ENCODE results near the gene GPATCH8. TPM values are rescaled to one million over a fixed set of nuclear protein-coding genes. Genes with fewer than 3 reads are reported as not detected.
"Not testable (repeated sequence)": the region's sequence is repeated elsewhere in the genome, so short reads cannot be mapped to it uniquely, and the experiment has no call there.

GPATCH8 gene
- total RNA-seq, 1 experiment from 2014 or later, result 51.5 TPM

GRCh38 chr17:44539673-44540072 lies 36.5 kb upstream of the GPATCH8 start:
- DNase-seq, result peak; percentile 99
- no peak overlapping the region for H3K56ac ChIP-seq (ENCODE audit: insufficient read length, low read depth, low read length)
- no peak overlapping the region for H2BK15ac ChIP-seq (ENCODE audit: low read depth, low read length)
- Mint-ChIP-seq H3K9me3 (peaks cover 2 to 12% of the 10 kb centered on the region in 2 experiments; a peak in 4 of 5 replicates), H3K36me3 (ENCODE audit: insufficient read depth in 1 of 3, low read depth in 3 of 3) (peaks cover 2 to 9% (median 2%) of the 10 kb centered on the region in 3 experiments; a peak in 5 of 7 replicates), H3K4me1 (peaks cover 66 to 75% of the 10 kb centered on the region in 2 experiments), H3K27me3 (ENCODE audit: low read depth) (peaks cover 92% of the 10 kb centered on the region), H3K27ac (peak overlapping the region in 2 of 3 experiments; percentile 20 to 89; a peak in 2 of 7 replicates), H3K4me3 (peak overlapping the region in 1 of 2 experiments; percentile 65; a peak in 3 of 5 replicates)
- H3T11ph ChIP-seq (ENCODE audit: low read length), result no peak overlapping the region
- H4K91ac ChIP-seq (ENCODE audit: insufficient read length, low read depth, low read length), result no peak overlapping the region
- TF ChIP-seq, protein P1, sequence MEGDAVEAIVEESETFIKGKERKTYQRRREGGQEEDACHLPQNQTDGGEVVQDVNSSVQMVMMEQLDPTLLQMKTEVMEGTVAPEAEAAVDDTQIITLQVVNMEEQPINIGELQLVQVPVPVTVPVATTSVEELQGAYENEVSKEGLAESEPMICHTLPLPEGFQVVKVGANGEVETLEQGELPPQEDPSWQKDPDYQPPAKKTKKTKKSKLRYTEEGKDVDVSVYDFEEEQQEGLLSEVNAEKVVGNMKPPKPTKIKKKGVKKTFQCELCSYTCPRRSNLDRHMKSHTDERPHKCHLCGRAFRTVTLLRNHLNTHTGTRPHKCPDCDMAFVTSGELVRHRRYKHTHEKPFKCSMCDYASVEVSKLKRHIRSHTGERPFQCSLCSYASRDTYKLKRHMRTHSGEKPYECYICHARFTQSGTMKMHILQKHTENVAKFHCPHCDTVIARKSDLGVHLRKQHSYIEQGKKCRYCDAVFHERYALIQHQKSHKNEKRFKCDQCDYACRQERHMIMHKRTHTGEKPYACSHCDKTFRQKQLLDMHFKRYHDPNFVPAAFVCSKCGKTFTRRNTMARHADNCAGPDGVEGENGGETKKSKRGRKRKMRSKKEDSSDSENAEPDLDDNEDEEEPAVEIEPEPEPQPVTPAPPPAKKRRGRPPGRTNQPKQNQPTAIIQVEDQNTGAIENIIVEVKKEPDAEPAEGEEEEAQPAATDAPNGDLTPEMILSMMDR (conservative IDR thresholded peaks at IDR 0.05), result no peak
- H2BK5ac ChIP-seq (ENCODE audit: insufficient read length, low read length), result no peak overlapping the region
- no peaks in the 10 kb centered on the region for H3K79me1 ChIP-seq (ENCODE audit: insufficient read depth, low read depth, low read length, poor library complexity, severe bottlenecking)
- H2AK5ac ChIP-seq (ENCODE audit: insufficient read length, low read length), result no peak overlapping the region
- H3K4me1 ChIP-seq (ENCODE audit: insufficient read depth, low read length), result peaks cover 16% of the 10 kb centered on the region
- no peak overlapping the region for H2BK120ac ChIP-seq (ENCODE audit: low read depth, low read length, poor library complexity, severe bottlenecking)
- H3K23ac ChIP-seq (ENCODE audit: insufficient read length, low read depth, low read length), result no peak overlapping the region
- H4K5ac ChIP-seq (ENCODE audit: insufficient read length, low read depth, low read length), result no peak overlapping the region
- no peaks in the 10 kb centered on the region for H3K79me2 ChIP-seq (ENCODE audit: insufficient read depth, low read length)
- no peak overlapping the region for H2BK12ac ChIP-seq (ENCODE audit: insufficient read length, low read depth, low read length)
- H3K27me3 ChIP-seq (ENCODE audit: insufficient read depth, low read length), result peaks cover 46% of the 10 kb centered on the region
- no peak overlapping the region for H3K9ac ChIP-seq (ENCODE audit: extremely low read depth, insufficient read length, low read length)
- WGBS (ENCODE audit: extremely low coverage, insufficient read length, low lambda C conversion rate), result no CpG with 5 or more reads among the region's 15 CpGs
- H3K27ac ChIP-seq (ENCODE audit: insufficient read length, low read depth, low read length), result no peak overlapping the region
- no peaks in the 10 kb centered on the region for H3K9me3 ChIP-seq (ENCODE audit: control insufficient read depth, low read depth, low read length)
- no peak overlapping the region; the same call in 1 of the 2 replicates for H3K14ac ChIP-seq (ENCODE audit: insufficient read depth, low read length)
- H2AFZ ChIP-seq (ENCODE audit: low read length), result no peak overlapping the region
- H3K18ac ChIP-seq (ENCODE audit: insufficient read length, low read depth, low read length), result no peak overlapping the region
- H3K23me2 ChIP-seq (ENCODE audit: insufficient read length, low read depth, low read length, poor library complexity, severe bottlenecking), result peaks cover 12% of the 10 kb centered on the region
- H3K4ac ChIP-seq (ENCODE audit: low read depth, low read length), result no peak overlapping the region
- no peak overlapping the region for H4K8ac ChIP-seq (replicated peaks; ENCODE audit: insufficient read length, low read depth, low read length)
- H3K4me2 ChIP-seq (ENCODE audit: insufficient read depth, insufficient read length, low read length), result peak overlapping the region; percentile 20
- H4K20me1 ChIP-seq (ENCODE audit: control insufficient read depth, insufficient read depth, insufficient read length), result no peaks in the 10 kb centered on the region
- no peak overlapping the region for H2BK20ac ChIP-seq (ENCODE audit: low read depth, low read length, poor library complexity, severe bottlenecking)

DNA sequence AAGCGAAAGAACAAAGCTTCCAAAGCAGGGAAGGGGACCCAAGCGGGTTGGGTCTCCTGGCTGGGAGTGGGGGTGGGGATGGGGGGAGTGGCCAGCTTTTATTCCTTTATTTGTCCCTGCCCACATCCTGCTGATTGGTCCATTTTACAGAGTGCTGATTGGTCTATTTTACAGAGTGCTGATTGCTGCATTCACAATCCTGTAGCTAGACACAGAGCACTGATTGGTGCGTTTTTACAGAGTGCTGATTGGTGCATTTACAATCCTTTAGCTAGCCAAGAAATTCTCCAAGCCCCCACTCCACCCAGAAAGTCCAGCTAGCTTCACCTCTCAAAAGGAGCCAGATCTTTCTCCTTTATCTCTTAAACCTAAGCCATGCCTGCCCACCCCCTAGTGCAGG lies 34.7 kb upstream of the GPATCH8 start:
- not testable (repeated sequence) for H3K4ac ChIP-seq (ENCODE audit: low read depth, low read length); H4K91ac ChIP-seq (ENCODE audit: insufficient read length, low read depth, low read length); H2AK5ac ChIP-seq (ENCODE audit: insufficient read length, low read length); H3K23me2 ChIP-seq (ENCODE audit: insufficient read length, low read depth, low read length, poor library complexity, severe bottlenecking); H3K56ac ChIP-seq (ENCODE audit: insufficient read length, low read depth, low read length); H4K20me1 ChIP-seq (ENCODE audit: control insufficient read depth, insufficient read depth, insufficient read length); H3K79me1 ChIP-seq (ENCODE audit: insufficient read depth, low read depth, low read length, poor library complexity, severe bottlenecking); H3K79me2 ChIP-seq (ENCODE audit: insufficient read depth, low read length); H2BK12ac ChIP-seq (ENCODE audit: insufficient read length, low read depth, low read length); H3K9ac ChIP-seq (ENCODE audit: extremely low read depth, insufficient read length, low read length); H3T11ph ChIP-seq (ENCODE audit: low read length); H3K18ac ChIP-seq (ENCODE audit: insufficient read length, low read depth, low read length); H2BK15ac ChIP-seq (ENCODE audit: low read depth, low read length); H4K5ac ChIP-seq (ENCODE audit: insufficient read length, low read depth, low read length); H4K8ac ChIP-seq (replicated peaks; ENCODE audit: insufficient read length, low read depth, low read length); H2AFZ ChIP-seq (ENCODE audit: low read length); H2BK5ac ChIP-seq (ENCODE audit: insufficient read length, low read length); H2BK20ac ChIP-seq (ENCODE audit: low read depth, low read length, poor library complexity, severe bottlenecking); H3K4me2 ChIP-seq (ENCODE audit: insufficient read depth, insufficient read length, low read length); DNase-seq; H3K14ac ChIP-seq (ENCODE audit: insufficient read depth, low read length); H3K23ac ChIP-seq (ENCODE audit: insufficient read length, low read depth, low read length); H3K36me3 Mint-ChIP-seq (ENCODE audit: insufficient read depth in 1 of 3, low read depth in 3 of 3); H3K4me1 ChIP-seq (ENCODE audit: insufficient read depth, low read length); H3K9me3 ChIP-seq (ENCODE audit: control insufficient read depth, low read depth, low read length); H2BK120ac ChIP-seq (ENCODE audit: low read depth, low read length, poor library complexity, severe bottlenecking); H3K27ac ChIP-seq (ENCODE audit: insufficient read length, low read depth, low read length)
- no CpG with 5 or more reads among the region's 3 CpGs for WGBS (ENCODE audit: extremely low coverage, insufficient read length, low lambda C conversion rate)
- Mint-ChIP-seq H3K4me3 (peak overlapping the region in 1 of 2 experiments; percentile 68; a peak in 2 of 5 replicates), H3K27me3 (ENCODE audit: low read depth) (peaks cover 87% of the 10 kb centered on the region), H3K4me1 (peaks cover 58 to 68% of the 10 kb centered on the region in 2 experiments), H3K9me3 (peaks cover 2 to 12% of the 10 kb centered on the region in 2 experiments; a peak in 4 of 5 replicates), H3K27ac (peak overlapping the region in 1 of 3 experiments; percentile 82; a peak in 1 of 7 replicates)
- H3K27me3 ChIP-seq (ENCODE audit: insufficient read depth, low read length), result peaks cover 37% of the 10 kb centered on the region
